H1 (cell line): ENCODE results near the gene VIPR2. TPM values are rescaled to one million over a fixed set of nuclear protein-coding genes. Genes with fewer than 3 reads are reported as not detected.

ENCODE experiments used
- CTCF ChIA-PET: fragments of 300-600 bp; sonication (Branson Sonifier 250); formaldehyde crosslinking; loops from one replicate; lab custom pipeline; 2021; ENCODE audit not compliant: partially characterized antibody; lab: Charles Lee
- POLR2A ChIA-PET: fragments of 300-600 bp; sonication (Branson Sonifier 250); formaldehyde crosslinking; loops from one replicate; lab custom pipeline; 2021; ENCODE audit warnings: inconsistent platforms; ENCODE audit not compliant: partially characterized antibody; lab: Charles Lee
- DNase-seq, 2 experiments: peaks; one replicate each; pipeline versions ENCODE4 v3.0.0 to v3.0.0-alpha.2; 2010 to 2022; ENCODE audit warnings: low spot score in 2 of 2, low read depth in 1 of 2, mixed read lengths in 1 of 2
- FAIRE-seq: peaks from 2 replicates; lab custom pipeline; 2011; peaks lifted over from hg19 to GRCh38; lab: Jason Lieb, UNC
- H2AFZ ChIP-seq: 2 replicates; pipeline ENCODE4 v1.8.1; 2012; ENCODE audit warnings: low read length, inconsistent platforms
- H2AK5ac ChIP-seq: 2 replicates; pipeline ENCODE4 v1.6.1; 2013; ENCODE audit warnings: low read depth, low read length
- H2BK120ac ChIP-seq: replicated peaks from 2 replicates; pipeline ENCODE3; 2013; ENCODE audit warnings: low read depth, low read length, inconsistent platforms
- H2BK12ac ChIP-seq: 2 replicates; pipeline ENCODE4 v1.6.1; 2013; ENCODE audit warnings: low read depth, low read length
- H2BK15ac ChIP-seq: 2 replicates; pipeline ENCODE4 v1.6.1; 2013; ENCODE audit warnings: low read length
- H2BK20ac ChIP-seq: 2 replicates; pipeline ENCODE4 v1.6.1; 2013; ENCODE audit warnings: low read length
- H2BK5ac ChIP-seq: 2 replicates; pipeline ENCODE4 v1.6.1; 2013; ENCODE audit warnings: low read depth, low read length
- H3K14ac ChIP-seq: 2 replicates; pipeline ENCODE4 v1.6.1; 2013; ENCODE audit warnings: inconsistent platforms; ENCODE audit not compliant: insufficient read length
- H3K18ac ChIP-seq: 2 replicates; pipeline ENCODE4 v1.6.1; 2013; ENCODE audit warnings: low read length; ENCODE audit errors: extremely low read depth
- H3K23ac ChIP-seq: 2 replicates; pipeline ENCODE4 v1.6.1; 2013; ENCODE audit warnings: inconsistent platforms; ENCODE audit not compliant: insufficient read length
- H3K23me2 ChIP-seq: 2 replicates; pipeline ENCODE4 v1.6.1; 2013; ENCODE audit warnings: low read depth, low read length
- H3K27ac ChIP-seq: 2 replicates; pipeline ENCODE4 v1.6.1; 2011; ENCODE audit warnings: low read depth, low read length, inconsistent platforms
- H3K27me3 ChIP-seq, 4 experiments: replicated peaks in 1 of 4; 1 replicate in 1 of 4; 2 replicates in 3 of 4; pipeline versions ENCODE4 v1.6.1 to v1.8.1; 2011 to 2013; ENCODE audit warnings: low read length in 3 of 4, mild to moderate bottlenecking in 3 of 4, inconsistent platforms in 2 of 4, mixed read lengths in 2 of 4, moderate library complexity in 1 of 4; ENCODE audit not compliant: control insufficient read depth in 3 of 4, insufficient read depth in 3 of 4; ENCODE audit errors: extremely low read depth in 1 of 4
- H3K36me3 ChIP-seq, 4 experiments: 2 replicates each; pipeline versions ENCODE4 v1.6.1 to v1.8.1; 2011 to 2013; ENCODE audit warnings: mild to moderate bottlenecking in 4 of 4, low read length in 3 of 4, moderate library complexity in 2 of 4, control low read depth in 1 of 4, inconsistent platforms in 1 of 4; ENCODE audit not compliant: insufficient read depth in 4 of 4, control insufficient read depth in 2 of 4
- H3K4ac ChIP-seq: replicated peaks from 2 replicates; pipeline ENCODE3; 2013; ENCODE audit warnings: low read length, low read depth, mixed read lengths, inconsistent platforms; ENCODE audit not compliant: insufficient read length
- H3K4me1 ChIP-seq, 4 experiments: replicated peaks in 1 of 4; 1 replicate in 1 of 4; 2 replicates in 3 of 4; pipeline versions ENCODE4 v1.6.1 to v1.8.1; 2011 to 2013; ENCODE audit warnings: low read length in 3 of 4, inconsistent platforms in 2 of 4, mixed read lengths in 1 of 4; ENCODE audit not compliant: insufficient read depth in 4 of 4, control insufficient read depth in 3 of 4
- H3K4me2 ChIP-seq, 2 experiments: 2 replicates each; pipeline versions ENCODE4 v1.6.1 to v1.8.1; 2011 to 2013; ENCODE audit warnings: low read depth in 2 of 2, low read length in 2 of 2, control low read depth in 1 of 2, inconsistent platforms in 1 of 2, mild to moderate bottlenecking in 1 of 2; ENCODE audit not compliant: insufficient read depth in 1 of 2
- H3K4me3 ChIP-seq, 4 experiments: fragments of 200-600, 300-600 bp in 1 of 4; sonication (generic), shearing (Covaris generic), sonication (Bioruptor Twin) in 1 of 4; 2 replicates each; pipeline versions ENCODE4 v1.5.1 to v1.8.1; 2011 to 2016; ENCODE audit warnings: low read length in 4 of 4, low read depth in 3 of 4, control low read depth in 2 of 4, inconsistent platforms in 2 of 4, mild to moderate bottlenecking in 2 of 4, mixed read lengths in 1 of 4, moderate library complexity in 1 of 4; ENCODE audit not compliant: insufficient read depth in 2 of 4; ENCODE audit errors: extremely low read depth in 1 of 4
- H3K56ac ChIP-seq: replicated peaks from 2 replicates; pipeline ENCODE3; 2013; ENCODE audit warnings: low read depth, mild to moderate bottlenecking, mixed read lengths, low read length, inconsistent platforms; ENCODE audit not compliant: insufficient read length
- H3K79me1 ChIP-seq: 2 replicates; pipeline ENCODE4 v1.6.1; 2013; ENCODE audit warnings: low read depth, low read length, control low read depth
- H3K79me2 ChIP-seq, 2 experiments: 2 replicates each; pipeline versions ENCODE4 v1.6.1 to v1.8.1; 2012 to 2013; ENCODE audit warnings: low read length in 2 of 2, mild to moderate bottlenecking in 2 of 2, inconsistent platforms in 1 of 2; ENCODE audit not compliant: insufficient read depth in 2 of 2, control insufficient read depth in 1 of 2
- H3K9ac ChIP-seq, 4 experiments: replicated peaks in 1 of 4; 1 replicate in 1 of 4; 2 replicates in 3 of 4; pipeline versions ENCODE4 v1.6.1 to v1.8.1; 2011 to 2013; ENCODE audit warnings: low read depth in 3 of 4, low read length in 3 of 4, control low read depth in 2 of 4, mild to moderate bottlenecking in 2 of 4, moderate library complexity in 2 of 4, inconsistent platforms in 1 of 4; ENCODE audit errors: extremely low read depth in 1 of 4
- H3K9me3 ChIP-seq, 2 experiments: 2 replicates each; pipeline versions ENCODE4 v1.6.1 to v1.8.1; 2012 to 2013; ENCODE audit warnings: mild to moderate bottlenecking in 2 of 2, moderate library complexity in 2 of 2, control low read depth in 1 of 2, inconsistent platforms in 1 of 2, low read depth in 1 of 2, low read length in 1 of 2, mixed read lengths in 1 of 2; ENCODE audit not compliant: insufficient read depth in 2 of 2
- H4K20me1 ChIP-seq, 2 experiments: replicated peaks in 1 of 2; 2 replicates each; pipeline versions ENCODE3 to v1.8.1; 2011 to 2013; ENCODE audit warnings: inconsistent platforms in 2 of 2, low read length in 2 of 2, mild to moderate bottlenecking in 1 of 2; ENCODE audit not compliant: insufficient read depth in 2 of 2, control insufficient read depth in 1 of 2
- H4K5ac ChIP-seq: 2 replicates; pipeline ENCODE4 v1.6.1; 2013; ENCODE audit warnings: low read length, low read depth, mixed read lengths, inconsistent platforms; ENCODE audit not compliant: insufficient read length
- H4K8ac ChIP-seq: 2 replicates; pipeline ENCODE4 v1.8.0; 2013; ENCODE audit warnings: mild to moderate bottlenecking, moderate library complexity, low read length, inconsistent platforms; ENCODE audit not compliant: insufficient read depth; ENCODE audit errors: extremely low read depth
- H4K91ac ChIP-seq: replicated peaks from 2 replicates; pipeline ENCODE3; 2013; ENCODE audit warnings: low read length, mixed read lengths, inconsistent platforms; ENCODE audit not compliant: insufficient read length
- BACH1 ChIP-seq: IDR thresholded peaks from 2 replicates; pipeline ENCODE4 v1.6.1; 2012; ENCODE audit warnings: low read length, improper control_type of control experiment
- CTCF ChIP-seq, 3 experiments: IDR thresholded peaks; 1 replicate in 2 of 3; 2 replicates in 1 of 3; pipeline versions ENCODE4 v1.5.1 to v1.6.1; 2011; ENCODE audit warnings: low read length in 3 of 3, mild to moderate bottlenecking in 3 of 3, inconsistent platforms in 2 of 3, low read depth in 1 of 3, moderate library complexity in 1 of 3; ENCODE audit not compliant: insufficient read depth in 1 of 3; ENCODE audit errors: control extremely low read depth in 1 of 3
- WGBS, 2 experiments: shearing (Covaris generic) in 1 of 2; methylation state at CpG; one replicate each; pipeline versions ENCODE4 v1.1.6 to v1.1.7; 2013 to 2015; ENCODE audit warnings: low lambda C conversion rate in 2 of 2, mixed read lengths in 2 of 2, inconsistent platforms in 1 of 2, low coverage in 1 of 2, missing lambda C conversion rate in 1 of 2; ENCODE audit not compliant: insufficient replicate concordance in 2 of 2, insufficient coverage in 1 of 2, insufficient read length in 1 of 2; ENCODE audit errors: extremely low coverage in 1 of 2, missing lambda C conversion rate in 1 of 2; 5-methylcytosine and 5-hydroxymethylcytosine counted together
- polyA plus RNA-seq, 7 experiments: library from polyadenylated mRNA; depleted of rRNA in 3 of 7; stranded (reverse) in 5 of 7; unstranded in 2 of 7; fragments of >200 nt in 5 of 7; fragments of 200-250 nt in 2 of 7; gene quantifications; 1 replicate in 5 of 7; 2 replicates in 1 of 7; 4 replicates in 1 of 7; pipeline versions ENCODE4 v1.2.1 to v1.2.3, GENCODE V29; 2011 to 2013; ENCODE audit warnings: missing spikeins in 2 of 7, mixed read lengths in 2 of 7
- total RNA-seq: library from RNA; stranded (reverse); fragmentation: NEBNext Ultra II Directional; extraction: Animal tissue kit (Norgen Biotek cat#: 25700); gene quantifications from 2 replicates; pipeline ENCODE4 v1.2.1, GENCODE V29; 2021

VIPR2 gene
- total and polyA plus RNA-seq, 2 of the 8 experiments (the other 6 are each of a cell fraction or from before 2014, with no cell fraction given) = 2.4 to 6.3 TPM

DNA sequence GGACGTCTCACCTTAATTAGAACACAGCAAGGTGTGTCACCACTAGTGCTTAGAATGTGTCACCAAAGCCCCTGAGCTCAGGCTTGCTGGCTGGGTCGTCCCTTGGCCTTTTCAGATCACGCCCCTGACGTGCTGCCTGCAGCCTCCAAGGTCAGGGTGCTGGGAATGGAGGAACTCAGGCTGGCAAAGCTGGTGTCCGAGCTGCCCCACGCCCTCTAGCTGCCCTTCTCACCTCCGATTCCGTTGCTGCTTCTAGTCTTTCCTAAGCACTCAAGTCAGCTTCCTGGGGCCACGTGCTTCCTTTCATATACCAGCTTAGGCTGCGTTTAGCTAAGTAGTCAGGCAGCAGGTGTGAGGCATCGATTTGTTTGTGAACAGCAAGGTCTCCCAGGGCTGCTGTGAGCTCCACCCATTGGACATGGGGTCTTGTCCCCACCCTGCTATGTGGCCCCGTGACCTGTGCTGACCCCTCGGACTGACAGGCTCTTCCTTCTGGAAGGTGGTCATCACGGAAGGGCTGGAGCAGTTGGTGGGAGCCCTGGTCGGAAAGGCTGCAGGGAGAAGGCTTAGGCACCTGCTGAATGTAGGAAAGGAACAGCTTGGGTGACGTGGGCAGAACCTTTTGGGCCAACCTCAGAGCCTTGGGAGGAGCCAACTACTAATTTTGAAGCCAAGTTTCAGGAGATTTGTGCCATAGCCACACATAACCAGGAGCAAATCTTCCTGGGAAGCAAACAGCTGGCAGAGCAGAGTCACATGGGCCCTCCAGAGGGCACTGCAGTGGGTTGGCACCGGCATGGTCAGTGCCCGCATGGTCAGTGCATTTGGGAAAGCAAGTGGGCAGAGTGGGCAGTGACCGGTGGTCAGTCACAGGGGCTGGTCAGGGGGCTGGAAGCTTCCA lies 28.8 kb downstream of the VIPR2 start:
- Histone ChIP-seq H3K18ac (no peak overlapping the region), H3K56ac (no peak overlapping the region), H3K14ac (no peak overlapping the region), H4K20me1 (no peaks in the 10 kb centered on the region), H3K4me1 (peaks cover 0 to 6% (median 4%) of the 10 kb centered on the region in 4 experiments; a peak in 5 of 7 replicates), H2BK120ac (no peak overlapping the region), H3K4me3 (no peak overlapping the region), H2BK15ac (peak overlapping the region; percentile 65; the same call in 1 of the 2 replicates), H2AFZ (no peak overlapping the region), H3K9ac (no peak overlapping the region), H2BK5ac (peak overlapping the region; percentile 40; the same call in 1 of the 2 replicates), H2AK5ac (no peak overlapping the region; the same call in 1 of the 2 replicates), H3K79me1 (no peaks in the 10 kb centered on the region), H4K91ac (peak overlapping the region; percentile 37), H3K4me2 (no peak overlapping the region), H3K23ac (no peak overlapping the region), H3K27ac (no peak overlapping the region), H3K4ac (no peak overlapping the region), H3K36me3 (no peaks in the 10 kb centered on the region), H3K79me2 (no peaks in the 10 kb centered on the region), H4K5ac (no peak overlapping the region), H3K27me3 (no peaks in the 10 kb centered on the region), H4K8ac (no peak overlapping the region), H3K9me3 (no peaks in the 10 kb centered on the region), H2BK20ac (no peak overlapping the region), H3K23me2 (no peaks in the 10 kb centered on the region), H2BK12ac (0 out of 2 replicates have a peak overlapping the region, but pooled peaks have one; percentile 55)
- FAIRE-seq (no peak), DNase-seq (no peak)
- CTCF ChIA-PET = interaction anchor here (1.3 to 2.1 kb wide), 5 partner anchors 7 to 140 kb away, joined by 3 to 9 read pairs (median 3); no protein-coding TSS in a partner anchor
- POLR2A ChIA-PET = interaction anchor here (1.2 kb wide), 1 partner anchor 26 kb away, joined by 3 read pairs; no protein-coding TSS in a partner anchor
- WGBS, 2 experiments = 89% methylated on average over 19 of the region's 19 CpGs; no CpG with 5 or more reads in 1 of the 2 experiments
- TF ChIP-seq CTCF (IDR thresholded peaks at IDR 0.05; ENCODE audit: control extremely low read depth in 1 of 3, insufficient read depth in 1 of 3, low read depth in 1 of 3, low read length in 3 of 3) (peak in 1 of 3 experiments; percentile 13; a peak in 1 of 4 replicates), BACH1 (no peak)
